Hematopoietic multipotent progenitor cell treated with erythropoietin and hydrocortisone succinate and interleukin-3 and kit ligand, for 17 days (in vitro differentiated cells): Measurements from ENCODE around the gene WBP4.
A peak's percentile ranks its signal among the peaks of the same experiment; 100 is the strongest.
"Not testable (repeated sequence)": the region's sequence is repeated elsewhere in the genome, so short reads cannot be mapped to it uniquely, and the experiment has no call there.

Source experiments
- DNase-seq: peaks from one replicate; pipeline ENCODE4 v3.0.0-alpha.2; 2015; ENCODE audit warnings: low spot score

The WBP4 gene

GRCh38 chr13:41079725-41080124 lies 18.4 kb downstream of the WBP4 start:
- DNase-seq, result no peak

- DNase-seq, result no peak
These were observed 24.8 kb downstream of the WBP4 start for GRCh38 chr13:41085961-41086585.

- not testable (repeated sequence) for DNase-seq
These were observed 34.4 kb downstream of the WBP4 start for GRCh38 chr13:41095681-41096080.

- no peak for DNase-seq
These were observed 37.5 kb downstream of the WBP4 start for GRCh38 chr13:41098761-41099160.

- no peak for DNase-seq
These were observed 38.7 kb downstream of the WBP4 start for GRCh38 chr13:41099986-41100385.

- no peak for DNase-seq
These were observed 45.8 kb downstream of the WBP4 start for GRCh38 chr13:41107104-41107571.

- DNase-seq, result no peak
These were observed 46.3 kb downstream of the WBP4 start for GRCh38 chr13:41107584-41108014.

- no peak for DNase-seq
These were observed 50.1 kb downstream of the WBP4 start for GRCh38 chr13:41111454-41111853.

GRCh38 chr13:41117869-41118268 lies 56.6 kb downstream of the WBP4 start:
- no peak for DNase-seq

GRCh38 chr13:41122838-41123237 lies 61.5 kb downstream of the WBP4 start:
- DNase-seq, result no peak

GRCh38 chr13:41127701-41128100 lies 66.4 kb downstream of the WBP4 start:
- DNase-seq, result no peak

GRCh38 chr13:41130356-41130755 lies 69.0 kb downstream of the WBP4 start:
- peak; percentile 25 for DNase-seq

- peak; percentile 30 for DNase-seq
These were observed 69.9 kb downstream of the WBP4 start for GRCh38 chr13:41131189-41131588.

GRCh38 chr13:41131660-41132511 lies 70.6 kb downstream of the WBP4 start:
- DNase-seq, result not testable (repeated sequence)

- peak; percentile 96 for DNase-seq
These were observed 71.3 kb downstream of the WBP4 start, which contains the start of gene KBTBD6 for GRCh38 chr13:41132512-41133152. KBTBD6 (minus strand) TSS chr13:41132802; CDS start chr13:41132511, 291 bp downstream.
